Endothelial cell of umbilical vein (primary cell): ENCODE measurements around the gene THSD8. TPM values are rescaled to one million over a fixed set of nuclear protein-coding genes. Genes with fewer than 3 reads are reported as not detected.

Source experiments
- BruUV-seq: library from RNA; stranded (reverse); fragments of 400-500 nt; replicated peaks from 2 replicates; lab custom pipeline; 2021; lab: Mats Ljungman, UMichigan
- CTCF ChIA-PET: fragments of 300-600, 350-600 bp; sonication (Branson Sonifier 250); formaldehyde crosslinking; loops from one replicate; lab custom pipeline; 2021; ENCODE audit warnings: antibody characterized with exemption, inconsistent platforms; lab: Charles Lee
- POLR2A ChIA-PET: fragments of 300-600, 350-600 bp; sonication (Branson Sonifier 250); formaldehyde crosslinking; loops from one replicate; lab custom pipeline; 2021; ENCODE audit warnings: antibody characterized with exemption, inconsistent platforms; lab: Charles Lee
- DNase-seq: peaks from one replicate; pipeline ENCODE4 v3.0.0-alpha.2; 2011; ENCODE audit warnings: low read depth, low spot score
- FAIRE-seq: peaks from 2 replicates; lab custom pipeline; 2011; peaks lifted over from hg19 to GRCh38; lab: Jason Lieb, UNC
- H2AFZ ChIP-seq: 2 replicates; pipeline ENCODE4 v1.6.0; 2012; ENCODE audit warnings: low read depth, low read length, control low read depth, inconsistent platforms
- H3K27ac ChIP-seq: 2 replicates; pipeline ENCODE4 v1.5.1; 2011; ENCODE audit warnings: low read depth, mild to moderate bottlenecking, control low read depth, low read length, moderate library complexity; ENCODE audit not compliant: insufficient read depth
- H3K27me3 ChIP-seq, 2 experiments: 2 replicates each; pipeline versions ENCODE4 v1.6.0 to v1.6.1; 2011; ENCODE audit warnings: low read length in 2 of 2, mixed read lengths in 1 of 2; ENCODE audit not compliant: control insufficient read depth in 2 of 2, insufficient read depth in 2 of 2
- H3K36me3 ChIP-seq, 2 experiments: 2 replicates in 1 of 2; 3 replicates in 1 of 2; pipeline ENCODE4 v1.5.1; 2011; ENCODE audit warnings: low read length in 2 of 2, mild to moderate bottlenecking in 1 of 2, moderate library complexity in 1 of 2; ENCODE audit not compliant: control insufficient read depth in 2 of 2, insufficient read depth in 2 of 2; ENCODE audit errors: extremely low read depth in 1 of 2
- H3K4me1 ChIP-seq: 3 replicates; pipeline ENCODE4 v1.5.1; 2011; ENCODE audit warnings: mild to moderate bottlenecking, low read length; ENCODE audit not compliant: control insufficient read depth, insufficient read depth; ENCODE audit errors: extremely low read depth
- H3K4me2 ChIP-seq: 2 replicates; pipeline ENCODE4 v1.6.1; 2011; ENCODE audit warnings: low read length, control low read depth, mixed read lengths; ENCODE audit not compliant: insufficient read depth
- H3K4me3 ChIP-seq, 3 experiments: fragments of 200-600 bp in 1 of 3; sonication (generic), shearing (Covaris generic) in 1 of 3; replicated peaks in 1 of 3; 2 replicates each; pipeline ENCODE4 v1.5.1; 2011 to 2016; ENCODE audit warnings: control low read depth in 3 of 3, low read length in 3 of 3, mild to moderate bottlenecking in 2 of 3, inconsistent platforms in 1 of 3, low read depth in 1 of 3, moderate library complexity in 1 of 3; ENCODE audit not compliant: insufficient read depth in 1 of 3
- H3K79me2 ChIP-seq: 2 replicates; pipeline ENCODE4 v1.6.0; 2012; ENCODE audit warnings: low read length, inconsistent platforms; ENCODE audit not compliant: control insufficient read depth, insufficient read depth
- H3K9ac ChIP-seq: replicated peaks from 2 replicates; pipeline ENCODE3; 2011; ENCODE audit warnings: low read length, control low read depth; ENCODE audit not compliant: insufficient read depth; ENCODE audit errors: extremely low read depth
- H3K9me1 ChIP-seq: replicated peaks from 3 replicates; pipeline ENCODE4 v1.6.0; 2011; ENCODE audit warnings: mild to moderate bottlenecking, low read length; ENCODE audit not compliant: control insufficient read depth, insufficient read depth; ENCODE audit errors: extremely low read depth
- H3K9me3 ChIP-seq: replicated peaks from 2 replicates; pipeline ENCODE4 v1.5.1; 2012; ENCODE audit warnings: low read length, inconsistent platforms; ENCODE audit not compliant: control insufficient read depth, insufficient read depth
- H4K20me1 ChIP-seq: replicated peaks from 2 replicates; pipeline ENCODE3; 2011; ENCODE audit warnings: mild to moderate bottlenecking, low read length; ENCODE audit not compliant: control insufficient read depth, insufficient read depth; ENCODE audit errors: extremely low read depth
- EZH2 ChIP-seq: IDR thresholded peaks from 2 replicates; pipeline ENCODE4 v1.6.1; 2012; ENCODE audit warnings: borderline replicate concordance, low read depth, mild to moderate bottlenecking, moderate library complexity, low read length, inconsistent platforms; ENCODE audit not compliant: severe bottlenecking
- FOS ChIP-seq: IDR thresholded peaks from 2 replicates; pipeline ENCODE4 v1.6.1; 2011; ENCODE audit warnings: mild to moderate bottlenecking, low read length, moderate library complexity, borderline replicate concordance; ENCODE audit not compliant: insufficient read depth
- GATA2 ChIP-seq: IDR thresholded peaks from 2 replicates; pipeline ENCODE4 v1.7.0; 2011; ENCODE audit warnings: low read depth, mild to moderate bottlenecking, moderate library complexity, mixed read lengths, low read length; ENCODE audit not compliant: insufficient read length, insufficient read depth
- JUN ChIP-seq: IDR thresholded peaks from 2 replicates; pipeline ENCODE4 v1.6.1; 2011; ENCODE audit warnings: borderline replicate concordance, low read depth; ENCODE audit not compliant: insufficient read length, insufficient read depth
- MYC ChIP-seq: IDR thresholded peaks from one replicate; pipeline ENCODE4 v1.6.1; 2011; ENCODE audit warnings: mild to moderate bottlenecking, low read depth, low read length
- POLR2A ChIP-seq: IDR thresholded peaks from 2 replicates; pipeline ENCODE4 v1.6.1; 2012; ENCODE audit warnings: low read depth, mild to moderate bottlenecking, control low read depth, low read length
- POLR2AphosphoS5 ChIP-seq: IDR thresholded peaks from 2 replicates; pipeline ENCODE4 v1.6.1; 2012; ENCODE audit warnings: low read depth, mild to moderate bottlenecking, control low read depth, low read length, moderate library complexity; ENCODE audit not compliant: insufficient read depth
- dilution Hi-C: fragments of 300-500 bp; cut with MboI; formaldehyde crosslinking; loops from one replicate; pipeline ENCODE4 v1.15.0; 2019; ENCODE audit warnings: low sequenced_read_pairs; ENCODE audit not compliant: extremely low pct_ligation_motif_present
- intact Hi-C: fragments of 100-400 bp; cut with micrococcal nuclease; formaldehyde crosslinking; loops from one replicate; pipeline ENCODE4 v1.10.0; 2022
- polyA plus RNA-seq, 4 experiments: library from polyadenylated mRNA; depleted of rRNA in 3 of 4; stranded (reverse) in 3 of 4; unstranded in 1 of 4; fragments of >200 nt; gene quantifications; 2 replicates each; pipeline versions ENCODE4 v1.2.1 to v1.2.3, GENCODE V29; 2011 to 2012; ENCODE audit warnings: missing spikeins in 1 of 4
- total RNA-seq: library from RNA; stranded (reverse); gene quantifications from 2 replicates; pipeline ENCODE4 v1.2.3, GENCODE V29; 2021
- TF ChIP-seq, protein P1 (sequence below): IDR thresholded peaks from 2 replicates; pipeline ENCODE4 v1.6.1; 2011; ENCODE audit not compliant: insufficient read depth, insufficient read length
- TF ChIP-seq, protein P2 (sequence below), 2 donors: IDR thresholded peaks; 1 replicate in 1 of 2; 2 replicates in 1 of 2; pipeline ENCODE4 v1.5.1; 2011; ENCODE audit warnings: low read length in 2 of 2, mild to moderate bottlenecking in 2 of 2, moderate library complexity in 2 of 2, control low read depth in 1 of 2, inconsistent platforms in 1 of 2, low read depth in 1 of 2; ENCODE audit not compliant: insufficient read depth in 1 of 2; ENCODE audit errors: extremely low read depth in 1 of 2

THSD8 gene
- total and polyA plus RNA-seq, 2 donors (not counting 3 experiments of a cell fraction or from before 2014, with no cell fraction given), result 15.9 TPM; not detected in 1

DNA sequence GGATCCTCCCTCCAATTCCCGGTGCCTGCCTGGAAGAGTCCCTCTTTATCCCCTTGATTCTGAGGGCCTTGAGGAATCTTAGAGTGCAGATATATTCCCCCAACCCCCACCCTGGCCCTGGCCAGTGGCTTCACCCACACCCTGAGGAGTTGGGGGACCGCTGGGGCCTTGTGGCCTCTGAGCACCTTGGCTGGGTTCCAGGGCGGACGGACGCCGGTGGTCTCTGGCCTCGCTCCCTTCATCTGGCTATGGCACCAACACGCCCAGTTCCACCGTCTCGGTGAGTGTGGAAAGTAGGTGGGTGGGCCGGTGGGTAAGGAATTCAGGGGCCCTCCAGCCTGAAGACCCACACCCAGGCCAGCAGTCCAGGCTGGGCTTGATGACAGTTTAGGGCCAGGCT, 41.5 kb downstream of the THSD8 start:
- dilution Hi-C loops (no loop called here), intact Hi-C loops (no loop called here)
- Histone ChIP-seq H3K9ac (no peak overlapping the region), H3K79me2 (no peaks in the 10 kb centered on the region), H2AFZ (no peak overlapping the region), H3K27me3 (peaks cover 17 to 22% of the 10 kb centered on the region in 2 experiments), H3K9me3 (no peaks in the 10 kb centered on the region), H3K4me3 (no peak overlapping the region), H3K36me3 (no peaks in the 10 kb centered on the region), H3K4me1 (peaks cover 2% of the 10 kb centered on the region), H3K4me2 (no peak overlapping the region), H3K27ac (no peak overlapping the region), H3K9me1 (no peaks in the 10 kb centered on the region), H4K20me1 (no peaks in the 10 kb centered on the region)
- TF ChIP-seq JUN, result no peak
- no peak for TF ChIP-seq POLR2A
- no peak for TF ChIP-seq MYC
- no peak for TF ChIP-seq EZH2
- no peak for TF ChIP-seq FOS
- TF ChIP-seq, protein P1, sequence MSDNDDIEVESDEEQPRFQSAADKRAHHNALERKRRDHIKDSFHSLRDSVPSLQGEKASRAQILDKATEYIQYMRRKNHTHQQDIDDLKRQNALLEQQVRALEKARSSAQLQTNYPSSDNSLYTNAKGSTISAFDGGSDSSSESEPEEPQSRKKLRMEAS, result no peak
- no peak for TF ChIP-seq POLR2AphosphoS5
- TF ChIP-seq, protein P2, sequence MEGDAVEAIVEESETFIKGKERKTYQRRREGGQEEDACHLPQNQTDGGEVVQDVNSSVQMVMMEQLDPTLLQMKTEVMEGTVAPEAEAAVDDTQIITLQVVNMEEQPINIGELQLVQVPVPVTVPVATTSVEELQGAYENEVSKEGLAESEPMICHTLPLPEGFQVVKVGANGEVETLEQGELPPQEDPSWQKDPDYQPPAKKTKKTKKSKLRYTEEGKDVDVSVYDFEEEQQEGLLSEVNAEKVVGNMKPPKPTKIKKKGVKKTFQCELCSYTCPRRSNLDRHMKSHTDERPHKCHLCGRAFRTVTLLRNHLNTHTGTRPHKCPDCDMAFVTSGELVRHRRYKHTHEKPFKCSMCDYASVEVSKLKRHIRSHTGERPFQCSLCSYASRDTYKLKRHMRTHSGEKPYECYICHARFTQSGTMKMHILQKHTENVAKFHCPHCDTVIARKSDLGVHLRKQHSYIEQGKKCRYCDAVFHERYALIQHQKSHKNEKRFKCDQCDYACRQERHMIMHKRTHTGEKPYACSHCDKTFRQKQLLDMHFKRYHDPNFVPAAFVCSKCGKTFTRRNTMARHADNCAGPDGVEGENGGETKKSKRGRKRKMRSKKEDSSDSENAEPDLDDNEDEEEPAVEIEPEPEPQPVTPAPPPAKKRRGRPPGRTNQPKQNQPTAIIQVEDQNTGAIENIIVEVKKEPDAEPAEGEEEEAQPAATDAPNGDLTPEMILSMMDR (IDR thresholded peaks at IDR 0.05; ENCODE audit: extremely low read depth in 1 of 2, insufficient read depth in 1 of 2, low read depth in 1 of 2, low read length in 2 of 2), result no peak
- TF ChIP-seq GATA2, result no peak
- no peak for FAIRE-seq
- DNase-seq, result no peak
- no TSS peak for BruUV-seq
- ChIA-PET POLR2A (no interaction called here), CTCF (interaction anchor here (1.7 kb wide), 1 partner anchor 9 kb away, joined by 5 read pairs; the partner anchor contains the start of gene RTBDN)
